GM12878 (cell line): ENCODE results near the gene TOGARAM1.

Source experiments
- TCF12 ChIP-seq: IDR thresholded peaks from 2 replicates; pipeline ENCODE4 v1.6.1; 2011; ENCODE audit warnings: low read depth, mild to moderate bottlenecking, low read length
- YY1 ChIP-seq: IDR thresholded peaks from 2 replicates; pipeline ENCODE4 v1.6.1; 2011; ENCODE audit warnings: low read depth, mild to moderate bottlenecking, low read length
- TF ChIP-seq, protein P1 (sequence below), 3 experiments: IDR thresholded peaks in 2 of 3; conservative IDR thresholded peaks in 1 of 3; 2 replicates each; pipeline ENCODE4 v1.5.1; 2011; ENCODE audit warnings: low read depth in 3 of 3, low read length in 3 of 3, mild to moderate bottlenecking in 3 of 3, control low read depth in 2 of 3, moderate library complexity in 2 of 3, inconsistent platforms in 1 of 3, mixed read lengths in 1 of 3; ENCODE audit not compliant: control insufficient read depth in 2 of 3, insufficient read depth in 1 of 3; ENCODE audit errors: extremely low read depth in 1 of 3

DNA sequence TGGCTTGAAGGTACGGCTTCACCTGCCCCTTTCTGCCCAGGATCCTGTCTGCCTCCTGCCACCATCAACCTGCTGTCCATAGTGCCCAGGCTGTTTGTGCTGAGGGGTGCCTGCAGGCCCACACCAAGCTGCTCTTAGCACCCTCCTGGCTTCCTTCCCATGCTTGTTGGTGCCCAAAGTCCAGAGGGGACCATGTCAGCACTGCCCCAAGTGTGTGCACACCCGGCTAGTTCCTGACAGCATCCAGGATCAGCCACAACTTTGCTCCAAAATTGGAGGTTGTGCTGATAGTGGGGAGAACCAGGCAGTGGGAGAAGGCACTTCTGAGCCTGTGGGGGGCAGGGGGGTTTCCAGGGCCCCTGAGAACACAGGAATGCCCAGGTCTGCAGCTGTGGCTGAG is 77.4 kb downstream of the TOGARAM1 start:
- TF ChIP-seq YY1 (no peak), TCF12 (no peak)
- TF ChIP-seq, protein P1, sequence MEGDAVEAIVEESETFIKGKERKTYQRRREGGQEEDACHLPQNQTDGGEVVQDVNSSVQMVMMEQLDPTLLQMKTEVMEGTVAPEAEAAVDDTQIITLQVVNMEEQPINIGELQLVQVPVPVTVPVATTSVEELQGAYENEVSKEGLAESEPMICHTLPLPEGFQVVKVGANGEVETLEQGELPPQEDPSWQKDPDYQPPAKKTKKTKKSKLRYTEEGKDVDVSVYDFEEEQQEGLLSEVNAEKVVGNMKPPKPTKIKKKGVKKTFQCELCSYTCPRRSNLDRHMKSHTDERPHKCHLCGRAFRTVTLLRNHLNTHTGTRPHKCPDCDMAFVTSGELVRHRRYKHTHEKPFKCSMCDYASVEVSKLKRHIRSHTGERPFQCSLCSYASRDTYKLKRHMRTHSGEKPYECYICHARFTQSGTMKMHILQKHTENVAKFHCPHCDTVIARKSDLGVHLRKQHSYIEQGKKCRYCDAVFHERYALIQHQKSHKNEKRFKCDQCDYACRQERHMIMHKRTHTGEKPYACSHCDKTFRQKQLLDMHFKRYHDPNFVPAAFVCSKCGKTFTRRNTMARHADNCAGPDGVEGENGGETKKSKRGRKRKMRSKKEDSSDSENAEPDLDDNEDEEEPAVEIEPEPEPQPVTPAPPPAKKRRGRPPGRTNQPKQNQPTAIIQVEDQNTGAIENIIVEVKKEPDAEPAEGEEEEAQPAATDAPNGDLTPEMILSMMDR (IDR thresholded peaks at IDR 0.05 in 2 of 3, conservative IDR thresholded peaks at IDR 0.05 in 1 of 3; ENCODE audit: control insufficient read depth in 2 of 3, extremely low read depth in 1 of 3, insufficient read depth in 1 of 3, low read depth in 3 of 3, low read length in 3 of 3) = no peak
